ENCODE data around the gene MTFMT. TPM values are rescaled to one million over a fixed set of nuclear protein-coding genes. Genes with fewer than 3 reads are reported as not detected.
"Not testable (repeated sequence)": the region's sequence is repeated elsewhere in the genome, so short reads cannot be mapped to it uniquely, and the experiment has no call there.

MTFMT gene
- total RNA-seq, 1 donor from 2014 or later, result 15.1 TPM

DNA sequence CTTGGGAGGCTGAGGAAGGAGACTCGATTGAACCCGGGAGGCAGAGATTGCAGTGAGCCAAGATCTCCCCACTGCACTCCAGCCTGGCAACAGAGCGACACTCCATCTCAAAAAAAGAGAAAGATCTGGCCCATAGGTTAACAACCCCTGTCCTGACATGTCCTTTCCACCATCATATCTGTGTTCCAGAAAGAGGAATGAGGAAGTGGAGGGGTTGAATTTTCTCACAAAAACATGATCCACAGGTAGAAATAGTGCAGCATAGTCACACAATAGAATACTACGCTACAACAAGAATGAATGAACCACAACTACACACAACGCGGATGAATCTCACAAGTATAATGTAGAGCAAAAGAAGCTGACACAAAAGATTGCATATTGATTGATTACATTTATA is 11.0 kb upstream of the MTFMT start:
- FAIRE-seq (no peak), DNase-seq (ENCODE audit: low spot score in 2 of 2) (no peak)

DNA sequence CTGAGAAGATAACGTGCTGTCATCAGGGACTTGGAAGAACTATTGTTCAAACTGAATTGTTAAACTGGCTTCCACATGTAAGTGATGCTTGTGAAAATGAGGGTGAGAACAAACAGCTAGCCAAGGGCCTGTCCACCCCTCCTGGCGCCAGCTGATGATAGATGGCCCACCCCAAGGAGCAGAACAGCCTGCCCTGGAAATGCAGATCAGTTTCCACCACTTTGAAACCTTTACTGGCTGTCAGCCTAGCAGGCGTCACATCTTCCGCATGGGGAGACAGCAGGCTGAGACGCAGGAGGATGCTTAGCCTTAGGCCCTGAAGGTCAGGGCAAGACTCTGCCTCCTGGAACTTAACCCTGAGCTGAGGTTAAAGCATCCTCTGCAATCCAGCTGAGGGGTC is 9.4 kb upstream of the MTFMT start:
- DNase-seq (ENCODE audit: low spot score in 2 of 2), result no peak
- no peak for FAIRE-seq

DNA sequence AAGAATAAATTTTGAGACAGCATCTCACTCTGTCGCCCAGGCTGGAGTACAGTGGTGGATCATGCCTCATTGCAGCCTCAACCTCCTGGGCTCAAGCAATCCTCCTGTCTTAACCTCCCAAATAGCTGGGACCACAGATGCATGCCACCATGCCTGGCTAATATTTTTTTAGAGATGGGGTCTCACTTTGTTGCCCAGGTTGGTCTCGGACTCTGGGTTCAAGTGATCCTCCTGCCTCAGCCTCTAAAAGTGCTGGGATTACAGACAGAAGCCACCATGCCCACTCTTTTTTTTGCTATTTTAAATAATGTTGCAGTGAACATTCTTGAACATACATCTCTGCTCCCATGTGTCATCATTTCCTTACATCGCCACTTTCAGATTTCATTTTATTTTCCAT is 9.0 kb upstream of the MTFMT start:
- DNase-seq (ENCODE audit: low spot score in 2 of 2) (no peak), FAIRE-seq (no peak)

DNA sequence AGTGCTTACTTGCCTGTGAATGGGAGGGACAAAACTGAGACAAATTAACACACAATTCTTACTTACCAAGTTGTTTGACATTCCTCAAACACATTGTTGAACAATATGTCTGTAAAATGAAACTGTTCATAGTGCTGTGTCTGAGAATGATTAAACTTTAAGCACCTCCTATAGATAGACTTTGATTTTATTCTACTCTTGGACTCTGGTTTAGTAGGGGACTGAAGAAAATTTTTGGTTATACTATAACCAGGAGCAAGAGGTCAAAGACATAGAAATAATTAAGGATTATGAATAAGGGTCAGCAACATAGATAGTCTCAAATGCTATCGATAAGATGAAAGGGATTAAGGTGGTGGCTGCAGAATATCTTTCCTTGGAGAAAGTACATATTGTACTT is 7.9 kb upstream of the MTFMT start:
- FAIRE-seq (no peak), DNase-seq (ENCODE audit: low spot score in 2 of 2) (no peak)

DNA sequence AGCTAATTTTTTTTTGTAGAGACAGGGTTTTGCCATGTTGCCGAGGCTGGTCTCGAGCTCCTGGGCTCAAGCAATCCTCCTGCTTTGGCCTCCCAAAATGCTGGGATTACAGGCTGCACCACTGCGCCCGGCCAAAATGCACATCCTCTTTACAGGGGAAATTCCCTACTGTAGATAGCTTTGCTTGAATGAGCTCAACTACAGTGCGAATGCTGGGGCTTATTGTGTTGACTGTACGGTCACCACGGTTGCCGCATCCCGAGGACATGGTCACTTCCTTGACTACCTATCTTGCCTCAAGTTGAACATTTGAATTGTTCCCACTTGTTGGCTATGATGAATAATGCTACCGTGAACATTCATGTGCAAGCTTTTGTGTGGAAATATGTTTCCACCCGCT is 5.3 kb upstream of the MTFMT start:
- DNase-seq (ENCODE audit: low spot score in 2 of 2) (no peak), FAIRE-seq (no peak)

DNA sequence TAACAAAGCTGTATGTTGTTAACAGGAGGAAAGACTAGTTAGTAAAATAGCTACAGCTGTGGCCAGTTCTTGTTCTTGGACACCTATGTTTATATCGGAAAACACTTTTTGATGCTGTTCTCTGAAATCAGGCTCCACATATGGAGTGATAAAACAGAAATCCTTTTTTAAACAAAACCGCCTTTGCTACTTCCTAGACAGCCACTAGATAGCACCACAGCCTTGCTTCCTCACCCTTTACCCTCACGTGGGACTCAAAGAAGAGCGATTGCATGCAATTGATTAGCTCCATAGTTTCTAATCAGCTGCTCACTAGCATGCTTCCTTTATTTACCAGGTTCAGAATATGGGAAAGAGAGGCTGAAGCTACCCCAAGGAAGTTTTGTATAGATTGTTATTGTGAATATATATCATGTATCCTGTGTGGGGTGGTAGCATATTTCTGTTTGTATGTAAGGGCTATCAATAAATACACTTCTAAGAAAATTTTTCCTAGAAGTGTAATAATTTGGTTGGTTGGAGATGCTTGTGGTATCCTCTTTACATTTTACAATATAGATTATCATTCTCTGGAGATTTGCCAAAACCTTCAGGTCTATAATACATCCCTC is 4.3 kb upstream of the MTFMT start:
- DNase-seq (ENCODE audit: low spot score in 2 of 2) (peak in 1 of 2 donors; percentile 57), FAIRE-seq (no peak)

DNA sequence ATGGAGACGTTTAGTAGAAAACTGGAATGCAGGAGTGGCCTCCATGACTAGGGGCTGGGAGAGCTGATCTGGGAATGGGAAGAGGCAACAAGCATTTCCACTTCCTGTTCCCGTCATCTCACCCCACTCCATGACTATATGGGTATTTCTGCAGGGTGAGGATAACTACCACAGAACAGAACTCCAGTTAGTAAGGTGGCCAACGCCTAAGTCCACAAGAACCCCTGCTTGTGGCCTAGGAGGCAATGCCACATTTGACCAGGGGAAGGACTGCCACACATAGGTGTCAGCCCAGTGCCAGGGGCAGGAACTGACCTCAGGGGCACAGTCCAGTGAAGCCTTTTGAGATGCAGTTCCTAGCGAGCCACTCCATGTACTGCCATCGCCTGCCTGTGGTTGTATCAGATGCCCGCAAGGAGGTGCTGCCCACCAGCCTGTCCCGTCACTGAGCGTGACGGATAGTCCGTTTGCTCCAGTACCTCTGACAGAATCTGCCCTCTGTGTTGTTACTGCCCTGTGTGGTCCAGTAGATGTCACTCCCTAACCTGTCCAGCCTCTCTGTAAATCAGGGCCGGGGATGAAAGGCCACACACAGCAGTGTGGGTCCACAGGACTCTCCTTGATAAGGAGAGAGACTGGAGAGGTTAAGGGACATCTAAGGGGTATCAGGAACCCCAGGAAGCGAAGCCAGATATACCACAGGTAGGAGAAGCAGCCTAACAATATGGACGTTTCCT is 3.5 kb upstream of the MTFMT start:
- no peak for DNase-seq (ENCODE audit: low spot score in 2 of 2)
- no peak for FAIRE-seq

DNA sequence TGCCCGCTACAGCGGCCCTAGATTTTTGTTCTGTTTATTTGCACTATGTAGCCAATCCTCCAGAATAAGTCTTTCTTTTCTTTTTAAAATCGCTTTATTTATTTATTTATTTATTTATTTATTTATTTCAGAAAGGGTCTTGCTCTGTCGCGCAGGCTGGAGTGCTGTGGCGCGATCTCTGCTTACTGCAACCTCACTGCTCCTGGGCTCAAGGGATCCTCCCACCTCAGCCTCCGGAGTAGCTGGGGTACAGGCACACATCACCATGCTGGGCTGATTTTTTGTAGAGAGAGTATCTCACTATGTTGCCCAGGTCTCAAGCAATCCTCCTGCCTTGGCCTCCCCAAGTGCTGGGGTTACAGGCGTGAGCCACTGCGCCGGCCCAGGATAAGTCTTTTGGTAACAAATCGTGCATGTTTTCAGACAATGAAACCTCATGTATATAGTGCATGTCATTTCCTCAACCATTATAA is 333 bp upstream of the MTFMT start:
- no peak for FAIRE-seq
- no peak for DNase-seq (ENCODE audit: low spot score in 2 of 2)

DNA sequence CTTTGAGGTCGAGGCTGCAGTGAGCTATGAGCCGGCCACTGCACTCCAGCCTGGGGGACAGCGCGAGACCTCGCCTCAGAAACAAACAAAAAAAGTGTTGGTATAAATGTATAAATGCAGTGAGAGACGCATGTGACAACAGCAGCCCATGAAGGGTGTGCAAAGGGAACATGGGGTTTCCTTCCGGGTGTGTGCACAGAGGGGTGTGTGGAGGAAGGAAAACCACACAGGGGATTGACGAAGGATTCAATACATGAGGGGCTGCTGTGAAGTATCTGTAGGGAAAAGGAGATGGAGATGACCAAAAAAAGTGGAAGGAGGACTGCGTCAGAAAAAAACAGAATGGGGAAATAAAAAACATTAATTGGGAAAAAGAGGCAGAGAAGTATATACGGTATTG is 1.1 kb downstream of the MTFMT start:
- FAIRE-seq, result no peak

DNA sequence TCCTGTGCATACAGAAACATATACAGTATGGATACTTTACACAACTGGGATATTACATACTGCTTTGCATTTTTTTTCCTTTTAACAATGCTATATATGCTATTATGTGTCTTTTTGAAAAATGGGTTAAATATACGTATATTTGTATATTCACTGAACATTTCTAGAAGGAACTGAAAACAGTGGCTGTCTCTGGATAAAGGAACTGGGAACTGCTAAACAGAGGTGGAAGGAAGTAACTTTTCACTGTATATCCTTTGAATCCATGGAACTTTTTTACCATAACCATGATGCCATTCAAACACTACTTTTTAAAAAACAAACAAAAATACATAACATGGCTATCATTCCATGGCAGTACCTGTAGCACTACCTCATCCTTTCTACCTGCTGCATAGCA is 1.8 kb downstream of the MTFMT start:
- FAIRE-seq (no peak), DNase-seq (ENCODE audit: low spot score in 2 of 2) (no peak)

More for the DNA sequence above, 1.1 kb downstream of the MTFMT start:
- no peak for DNase-seq (ENCODE audit: low spot score in 2 of 2)

DNA sequence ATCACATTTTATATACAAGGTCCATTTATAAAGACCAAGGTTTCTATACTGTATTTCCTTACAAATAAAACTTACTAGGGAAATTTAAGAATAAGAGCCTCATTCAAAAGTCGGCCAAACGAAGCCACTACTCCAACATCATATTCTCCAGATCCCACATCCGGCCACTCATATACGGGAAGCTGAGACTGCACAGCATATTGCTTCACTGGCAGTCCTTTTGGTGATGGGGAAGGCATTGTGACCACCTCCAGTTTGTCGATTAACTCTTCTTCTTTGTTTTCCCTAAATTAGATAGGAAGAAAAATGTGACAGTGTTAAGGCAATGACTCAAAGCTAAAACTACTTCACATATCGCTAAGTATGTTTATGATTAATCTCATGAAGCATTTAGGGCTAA is 2.7 kb downstream of the MTFMT start:
- no peak for FAIRE-seq
- DNase-seq (ENCODE audit: low spot score in 2 of 2), result no peak

DNA sequence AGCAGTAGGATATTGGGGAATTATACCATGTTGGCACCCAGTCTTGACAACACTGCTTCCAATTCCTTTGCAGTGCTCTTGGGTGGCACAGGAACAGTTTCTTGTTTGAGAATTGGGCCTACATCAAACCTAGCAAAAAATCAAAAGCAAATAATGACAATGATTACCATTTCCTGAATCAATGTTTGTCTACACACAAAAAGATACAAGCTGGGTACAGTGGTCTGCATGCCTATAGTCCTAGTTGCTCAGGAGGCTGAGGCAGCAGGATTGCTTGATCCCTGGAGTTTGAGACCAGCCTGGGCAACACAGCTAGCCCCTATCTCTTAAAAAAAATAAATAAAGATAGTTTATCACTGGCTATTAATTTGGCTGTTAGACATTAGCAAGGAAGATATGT is 8.0 kb downstream of the MTFMT start:
- DNase-seq (ENCODE audit: low spot score in 2 of 2), result no peak
- FAIRE-seq, result no peak

DNA sequence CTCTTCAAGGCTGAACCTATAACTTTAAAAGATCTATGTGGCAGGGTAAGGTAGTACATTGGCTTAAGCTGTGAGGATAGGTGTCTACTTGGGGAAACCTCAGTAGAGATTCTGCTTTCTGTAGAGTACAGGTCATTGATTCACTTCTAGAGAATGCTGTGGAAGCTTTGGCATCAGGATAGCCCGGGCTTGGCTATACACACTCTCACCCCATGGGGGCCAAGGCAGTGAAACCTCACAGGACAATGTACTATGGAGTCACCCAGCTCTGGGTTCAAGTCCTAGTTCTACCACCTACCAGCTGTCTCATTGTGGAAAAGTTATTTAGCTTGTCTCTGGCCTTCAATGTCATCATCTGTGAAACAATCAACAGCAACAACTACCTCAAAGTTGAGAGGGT is 9.0 kb downstream of the MTFMT start:
- FAIRE-seq, result no peak

DNA sequence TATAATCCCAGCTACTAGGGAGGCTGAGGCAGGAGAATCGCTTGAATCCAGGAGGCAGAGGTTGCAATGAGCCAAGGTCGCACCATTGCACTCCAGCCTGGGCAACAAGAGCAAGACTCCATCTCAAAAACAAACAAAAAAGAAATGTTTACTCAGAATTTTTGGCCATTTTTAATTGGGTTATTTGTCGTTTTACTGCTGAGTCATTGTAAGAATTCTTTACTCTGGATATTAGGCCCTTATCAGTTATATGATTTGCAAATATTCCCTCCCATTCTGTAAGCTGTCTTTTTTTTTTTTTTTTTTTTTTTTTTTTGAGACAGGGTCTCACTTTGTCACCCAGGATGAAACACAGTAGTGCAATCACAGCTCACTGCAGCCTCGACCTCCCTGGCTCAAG is 18.2 kb downstream of the MTFMT start:
- DNase-seq (ENCODE audit: low spot score in 2 of 2); FAIRE-seq: not testable (repeated sequence)

More for the DNA sequence above, 9.0 kb downstream of the MTFMT start:
- no peak for DNase-seq (ENCODE audit: low spot score in 2 of 2)

DNA sequence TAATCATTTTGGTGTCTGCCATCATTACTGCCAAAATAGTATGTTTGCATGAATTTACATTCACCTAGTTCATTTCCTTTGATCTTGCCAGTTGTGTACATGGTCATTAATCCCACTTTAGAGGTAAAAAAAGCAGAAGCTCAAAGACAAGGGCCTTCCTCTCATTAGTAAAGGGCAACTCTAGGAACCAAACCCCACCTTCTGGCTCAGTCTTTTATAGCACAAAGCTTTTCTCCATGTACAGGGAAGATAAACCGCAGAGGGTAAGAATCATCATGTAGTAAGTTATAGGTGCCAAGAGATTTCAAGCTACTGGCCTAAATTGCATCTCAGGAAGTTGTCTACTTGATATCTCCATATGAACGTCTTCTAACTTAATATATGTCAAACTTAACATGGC is 20.5 kb downstream of the MTFMT start:
- DNase-seq (ENCODE audit: low spot score in 2 of 2), result no peak
- no peak for FAIRE-seq

DNA sequence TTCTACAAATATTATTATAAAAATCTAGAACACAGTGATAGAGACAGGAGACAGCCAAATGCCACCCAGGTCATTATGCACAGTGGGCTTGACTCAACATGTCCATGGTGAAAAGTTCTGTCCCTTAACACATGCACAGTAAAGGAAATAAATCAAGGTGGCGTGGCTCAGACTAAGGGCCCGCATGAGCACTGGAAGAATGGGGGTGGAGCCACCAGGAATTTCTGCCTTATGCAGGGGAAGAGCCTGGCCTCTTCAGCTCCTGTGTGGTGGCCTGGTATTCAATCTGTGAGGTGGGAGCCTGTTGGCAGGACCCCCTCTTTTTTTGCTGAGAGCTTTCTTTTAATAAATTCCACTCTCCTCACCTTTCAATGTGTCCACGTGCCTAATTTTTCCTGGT is 22.6 kb downstream of the MTFMT start:
- DNase-seq (ENCODE audit: low spot score in 2 of 2) (no peak), FAIRE-seq (no peak)

DNA sequence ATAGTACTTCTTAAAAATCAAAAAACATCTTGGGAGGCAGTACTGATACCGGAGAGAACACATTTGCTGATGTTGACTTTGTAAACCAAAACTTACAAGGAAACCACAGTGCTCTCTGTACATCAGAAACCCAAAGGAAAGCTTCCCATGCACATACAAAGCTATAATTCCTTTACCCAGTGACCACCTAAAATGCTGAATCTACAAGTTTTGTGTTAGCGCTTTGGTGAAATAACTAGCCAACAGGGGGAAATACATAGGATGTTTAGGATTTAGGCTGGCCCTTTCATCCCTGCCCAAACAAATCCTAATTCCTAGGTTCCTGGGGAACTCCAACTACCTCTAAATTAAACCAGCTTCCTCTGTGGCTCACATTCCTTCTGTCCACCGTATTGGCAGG is 24.4 kb downstream of the MTFMT start:
- FAIRE-seq (no peak), DNase-seq (ENCODE audit: low spot score in 2 of 2) (no peak)

DNA sequence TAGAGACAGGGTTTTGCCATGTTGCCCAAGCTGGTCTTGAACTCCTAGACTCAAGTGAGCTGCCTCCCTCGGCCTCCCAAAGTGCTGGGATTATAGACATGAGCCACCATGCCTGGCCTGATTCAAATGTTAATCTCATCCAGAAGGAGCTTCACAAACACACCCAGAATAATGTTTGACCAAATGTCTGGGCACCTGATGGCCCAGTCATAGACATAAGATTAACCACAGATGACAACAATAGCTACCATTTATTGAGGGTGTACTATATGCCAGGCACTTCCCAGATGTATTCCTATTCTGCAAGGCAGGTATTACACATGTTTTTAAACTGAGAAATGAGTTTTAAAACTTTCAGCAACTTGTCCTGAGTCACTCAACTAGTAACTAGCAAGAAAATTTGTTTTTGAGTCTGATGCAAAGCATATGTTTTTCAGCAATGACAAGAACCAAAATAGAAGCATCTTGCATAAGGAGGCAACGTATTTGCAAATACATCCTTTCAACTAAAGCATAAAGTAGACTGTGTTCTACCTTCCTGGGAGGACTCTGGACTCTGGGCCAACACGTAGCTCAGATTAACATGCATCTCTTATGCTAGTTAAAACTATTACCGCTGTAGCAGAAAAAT is 31.6 kb downstream of the MTFMT start:
- FAIRE-seq (no peak), DNase-seq (ENCODE audit: low spot score in 2 of 2) (no peak)

DNA sequence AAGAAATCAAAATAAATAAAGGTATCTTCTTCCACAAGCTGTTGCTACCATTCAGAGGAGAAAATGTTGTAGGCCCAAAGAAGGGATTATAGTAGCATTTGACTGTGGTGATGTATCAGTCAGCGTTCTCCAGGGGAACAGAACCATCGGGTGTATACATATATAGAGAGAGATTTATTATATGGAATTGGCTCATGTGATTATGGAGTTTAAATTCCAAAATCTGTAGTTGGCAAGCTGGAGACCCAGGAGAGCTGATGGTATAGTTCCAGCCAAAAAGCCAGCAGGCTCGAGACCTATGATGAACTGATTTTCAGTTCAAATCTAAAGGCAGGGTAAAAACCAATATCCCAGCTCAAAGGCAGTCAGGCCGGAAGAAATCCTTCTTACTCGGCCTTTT is 32.4 kb downstream of the MTFMT start:
- FAIRE-seq (no peak), DNase-seq (ENCODE audit: low spot score in 2 of 2) (no peak)

DNA sequence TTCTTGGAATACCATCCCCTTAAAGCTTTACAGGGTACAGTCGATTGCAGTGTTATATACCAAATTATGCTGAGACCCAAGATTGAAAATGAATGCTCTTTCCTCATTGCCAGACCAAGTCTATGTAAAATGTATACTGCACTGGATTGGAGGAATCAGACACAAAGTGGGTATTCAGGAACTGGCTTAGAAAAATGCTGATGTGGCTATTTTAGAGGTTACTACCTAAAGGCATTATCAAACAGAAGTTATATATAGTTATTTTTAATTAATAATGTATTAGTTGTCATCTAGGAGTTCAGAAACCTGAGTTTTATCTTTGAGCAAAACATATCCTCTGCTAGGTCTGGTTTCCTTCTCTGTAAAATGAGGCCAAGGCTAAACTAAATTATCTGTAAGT is 36.1 kb downstream of the MTFMT start:
- FAIRE-seq (no peak), DNase-seq (ENCODE audit: low spot score in 2 of 2) (no peak)

DNA sequence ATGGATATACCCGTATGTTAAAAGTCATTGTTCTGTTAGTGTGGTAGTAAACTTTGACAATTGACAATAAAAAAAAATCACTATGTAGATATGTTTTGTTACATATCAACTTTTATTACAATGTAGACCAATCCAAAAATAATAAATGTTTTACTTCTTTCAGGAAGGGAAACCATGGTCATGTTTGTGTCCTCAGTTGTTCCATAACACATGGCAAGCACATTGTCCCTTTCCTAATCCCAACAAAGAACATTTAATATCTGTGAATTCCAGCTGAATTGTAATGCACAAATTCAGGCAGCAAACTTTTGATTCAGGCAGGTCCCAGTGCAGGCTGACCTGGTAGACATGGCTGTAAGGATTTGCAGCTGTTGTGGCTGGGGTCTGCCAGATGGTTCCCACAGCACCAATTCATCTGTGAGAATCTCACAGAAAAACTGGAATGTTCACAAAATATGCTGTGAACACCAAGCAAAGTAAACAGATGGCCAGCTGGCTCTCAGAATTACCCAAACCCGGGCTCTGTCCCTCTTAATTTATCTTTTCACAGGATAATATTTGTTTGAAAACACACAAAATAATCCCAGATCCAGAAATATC is 37.8 kb downstream of the MTFMT start:
- FAIRE-seq (no peak), DNase-seq (ENCODE audit: low spot score in 2 of 2) (no peak)

DNA sequence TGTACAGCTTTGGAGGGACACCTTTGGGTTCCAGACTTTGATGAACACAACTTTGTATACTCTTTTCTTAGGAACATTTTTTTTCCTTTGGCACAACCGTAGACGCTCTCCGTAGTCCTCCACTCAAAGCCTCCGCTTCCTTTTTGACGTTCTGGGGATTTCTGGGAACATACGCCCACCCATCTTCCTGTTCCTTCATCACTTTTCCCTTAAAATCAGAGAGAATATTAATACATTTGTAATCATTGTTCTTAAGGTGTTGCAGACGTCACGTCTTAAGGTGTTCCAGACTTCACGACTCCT is 39.3 kb downstream of the MTFMT start:
- FAIRE-seq, result no peak
- DNase-seq (ENCODE audit: low spot score in 2 of 2), result no peak
